Measurements from ENCODE around the gene TMEM144.

Gene TMEM144

GRCh38 chr4:158304694-158305093, 94.4 kb downstream of the TMEM144 start:
- H3K27ac ChIP-seq (ENCODE audit: low read depth, low read length) = no peak overlapping the region
- H3K4me3 ChIP-seq (ENCODE audit: low read depth in 1 of 5, low read length in 5 of 5) = no peak overlapping the region
- H3K27me3 ChIP-seq (ENCODE audit: control insufficient read depth in 5 of 5, insufficient read depth in 4 of 5, low read length in 5 of 5) = no peaks in the 10 kb centered on the region
- no peak overlapping the region for H3K9ac ChIP-seq (ENCODE audit: low read length in 5 of 5)
- H3K4me1 ChIP-seq (ENCODE audit: control insufficient read depth in 5 of 5, insufficient read depth in 5 of 5, low read length in 5 of 5) = no peaks in the 10 kb centered on the region
- peaks cover 0 to 2% (median 0%) of the 10 kb centered on the region in 5 donors for H3K9me3 ChIP-seq (ENCODE audit: control insufficient read depth in 5 of 5, low read length in 5 of 5)
- H3K36me3 ChIP-seq (ENCODE audit: control insufficient read depth in 5 of 5, insufficient read depth in 5 of 5, low read length in 5 of 5) = no peaks in the 10 kb centered on the region

Measured in subcutaneous abdominal adipose tissue (tissue), 5 donors.